Calu3 (cell line): ENCODE data around the gene TENM4. TPM values are rescaled to one million over a fixed set of nuclear protein-coding genes. Genes with fewer than 3 reads are reported as not detected.

Experiments used
- BruUV-seq: library from RNA; stranded (reverse); fragments of 400-500 nt; replicated peaks from 2 replicates; lab custom pipeline; 2021; lab: Mats Ljungman, UMichigan
- CTCF ChIA-PET: fragments of 300-600 bp; sonication (Branson Sonifier 250); formaldehyde crosslinking; loops from one replicate; lab custom pipeline; 2022; ENCODE audit warnings: antibody characterized with exemption; lab: Charles Lee
- DNase-seq: peaks from one replicate; pipeline ENCODE4 v3.0.0; 2022
- H3K27ac Mint-ChIP-seq: one replicate; pipeline ENCODE4 v1.8.0; 2022; ENCODE audit warnings: mixed read lengths; ENCODE audit not compliant: unreplicated experiment
- H3K27me3 Mint-ChIP-seq: one replicate; pipeline ENCODE4 v1.8.0; 2022; ENCODE audit warnings: mixed read lengths; ENCODE audit not compliant: unreplicated experiment
- H3K36me3 Mint-ChIP-seq: one replicate; pipeline ENCODE4 v1.8.0; 2022; ENCODE audit warnings: mild to moderate bottlenecking, moderate library complexity, mixed read lengths; ENCODE audit not compliant: insufficient read depth, unreplicated experiment
- H3K4me1 Mint-ChIP-seq: one replicate; pipeline ENCODE4 v1.8.0; 2022; ENCODE audit warnings: mild to moderate bottlenecking, low read depth, mixed read lengths; ENCODE audit not compliant: unreplicated experiment
- H3K4me3 Mint-ChIP-seq: one replicate; pipeline ENCODE4 v1.8.0; 2022; ENCODE audit warnings: mild to moderate bottlenecking, low read depth, moderate library complexity, mixed read lengths; ENCODE audit not compliant: unreplicated experiment
- H3K9me3 Mint-ChIP-seq: one replicate; pipeline ENCODE4 v1.8.0; 2022; ENCODE audit warnings: low read depth, mixed read lengths; ENCODE audit not compliant: unreplicated experiment
- CTCF ChIP-seq: fragments of 200-600 bp; IDR thresholded peaks from one replicate; pipeline ENCODE4 v1.8.0; 2022; ENCODE audit warnings: antibody characterized with exemption; ENCODE audit not compliant: unreplicated experiment
- intact Hi-C: fragments of 100-400 bp; cut with micrococcal nuclease; formaldehyde crosslinking; loops from one replicate; pipeline ENCODE4 v1.10.0; 2022; ENCODE audit not compliant: unreplicated experiment
- total RNA-seq: library from RNA; stranded (reverse); gene quantifications from 2 replicates; pipeline ENCODE4 v1.2.3, GENCODE V29; 2022

Gene TENM4
- total RNA-seq, 1 experiment from 2014 or later = not detected

GRCh38 chr11:79309407-79309806 is 131.4 kb downstream of the TENM4 start:
- Mint-ChIP-seq H3K4me3 (no peak overlapping the region), H3K27ac (no peak overlapping the region), H3K36me3 (no peaks in the 10 kb centered on the region), H3K4me1 (no peaks in the 10 kb centered on the region), H3K27me3 (peaks cover 25% of the 10 kb centered on the region), H3K9me3 (peaks cover 7% of the 10 kb centered on the region)
- TF ChIP-seq CTCF = no peak
- CTCF ChIA-PET = no interaction called here
- DNase-seq = no peak
- intact Hi-C loops = no loop called here
- no TSS peak for BruUV-seq

DNA sequence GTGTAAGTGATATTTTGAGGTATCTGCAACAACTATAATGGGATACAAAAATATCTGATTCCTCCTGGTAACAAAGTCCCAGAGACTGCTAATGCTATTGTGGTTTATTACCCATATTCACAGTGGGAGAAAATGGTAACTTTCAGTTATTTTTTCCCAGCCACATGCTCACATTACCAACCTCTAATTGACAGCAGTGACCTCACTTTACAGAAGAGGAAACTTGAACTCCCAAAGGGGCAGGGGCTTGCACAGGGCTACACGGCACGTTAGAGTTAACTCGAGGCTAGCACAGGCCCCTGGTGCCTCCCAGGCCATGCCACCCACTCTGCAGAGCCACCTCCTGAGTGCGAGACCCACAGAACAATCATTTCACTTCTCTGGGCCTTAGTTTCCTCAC is 132.4 kb downstream of the TENM4 start:
- DNase-seq = no peak
- peaks cover 16% of the 10 kb centered on the region for H3K27me3 Mint-ChIP-seq
- intact Hi-C loops = no loop called here
- no peak overlapping the region for H3K27ac Mint-ChIP-seq
- no TSS peak for BruUV-seq
- TF ChIP-seq CTCF = no peak
- H3K36me3 Mint-ChIP-seq = no peaks in the 10 kb centered on the region
- peaks cover 4% of the 10 kb centered on the region for H3K9me3 Mint-ChIP-seq
- CTCF ChIA-PET = no interaction called here
- H3K4me1 Mint-ChIP-seq = no peaks in the 10 kb centered on the region
- no peak overlapping the region for H3K4me3 Mint-ChIP-seq

- Mint-ChIP-seq H3K9me3 (peaks cover 10% of the 10 kb centered on the region), H3K36me3 (no peaks in the 10 kb centered on the region), H3K4me3 (no peak overlapping the region), H3K27me3 (peaks cover under 1% of the 10 kb centered on the region), H3K4me1 (no peaks in the 10 kb centered on the region), H3K27ac (no peak overlapping the region)
- intact Hi-C loops = no loop called here
- CTCF ChIA-PET = no interaction called here
- DNase-seq = no peak
- TF ChIP-seq CTCF = no peak
- BruUV-seq = no TSS peak
Observed at GRCh38 chr11:79304599-79305212, 136.1 kb downstream of the TENM4 start.

GRCh38 chr11:79296141-79296540 is 144.7 kb downstream of the TENM4 start:
- CTCF ChIA-PET = interaction anchor here (0.6 kb wide), 1 partner anchor 149 kb away, joined by 7 read pairs; no protein-coding TSS in a partner anchor
- intact Hi-C loops = no loop called here
- BruUV-seq = no TSS peak
- no peaks in the 10 kb centered on the region for H3K4me1 Mint-ChIP-seq
- no peak overlapping the region for H3K4me3 Mint-ChIP-seq
- DNase-seq = no peak
- TF ChIP-seq CTCF = no peak
- peaks cover 5% of the 10 kb centered on the region for H3K9me3 Mint-ChIP-seq
- H3K27ac Mint-ChIP-seq = no peak overlapping the region
- H3K27me3 Mint-ChIP-seq = no peaks in the 10 kb centered on the region
- H3K36me3 Mint-ChIP-seq = no peaks in the 10 kb centered on the region
